Keratinocyte (primary cell): ENCODE measurements around the gene KDELR1.

ENCODE experiments used
- EZH2 ChIP-seq: IDR thresholded peaks from one replicate; pipeline ENCODE4 v1.6.1; 2012; ENCODE audit warnings: inconsistent platforms, mild to moderate bottlenecking, low read length, moderate library complexity
- TF ChIP-seq, protein P1 (sequence below), 3 experiments: IDR thresholded peaks in 1 of 3; conservative IDR thresholded peaks in 1 of 3; optimal IDR thresholded peaks in 1 of 3; 2 replicates in 2 of 3; 3 replicates in 1 of 3; pipeline versions ENCODE3 to v1.5.1; 2011; ENCODE audit warnings: low read length in 3 of 3, mild to moderate bottlenecking in 3 of 3, moderate library complexity in 2 of 3, control low read depth in 1 of 3, inconsistent platforms in 1 of 3; ENCODE audit not compliant: insufficient read depth in 2 of 3; ENCODE audit errors: extremely low read depth in 1 of 3

DNA sequence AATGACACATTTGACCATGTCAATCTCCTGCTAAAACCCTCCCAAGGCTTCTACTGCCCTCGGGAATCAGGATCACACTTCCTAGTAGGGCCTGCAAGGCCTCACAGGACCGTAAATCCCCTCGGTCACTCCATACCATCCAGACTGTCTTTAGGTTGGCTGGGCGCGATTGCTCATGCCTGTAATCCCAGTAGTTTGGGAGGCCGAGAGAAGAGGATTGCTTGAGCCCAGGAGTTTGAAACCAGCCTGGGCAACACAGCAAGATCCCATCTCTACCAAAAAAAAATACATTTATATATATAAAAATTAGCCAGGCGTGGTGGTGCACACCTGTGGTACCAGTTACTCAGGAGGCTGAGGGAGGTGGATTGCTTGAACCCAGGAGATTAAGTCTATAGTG is 42.6 kb downstream of the KDELR1 start:
- TF ChIP-seq, protein P1, sequence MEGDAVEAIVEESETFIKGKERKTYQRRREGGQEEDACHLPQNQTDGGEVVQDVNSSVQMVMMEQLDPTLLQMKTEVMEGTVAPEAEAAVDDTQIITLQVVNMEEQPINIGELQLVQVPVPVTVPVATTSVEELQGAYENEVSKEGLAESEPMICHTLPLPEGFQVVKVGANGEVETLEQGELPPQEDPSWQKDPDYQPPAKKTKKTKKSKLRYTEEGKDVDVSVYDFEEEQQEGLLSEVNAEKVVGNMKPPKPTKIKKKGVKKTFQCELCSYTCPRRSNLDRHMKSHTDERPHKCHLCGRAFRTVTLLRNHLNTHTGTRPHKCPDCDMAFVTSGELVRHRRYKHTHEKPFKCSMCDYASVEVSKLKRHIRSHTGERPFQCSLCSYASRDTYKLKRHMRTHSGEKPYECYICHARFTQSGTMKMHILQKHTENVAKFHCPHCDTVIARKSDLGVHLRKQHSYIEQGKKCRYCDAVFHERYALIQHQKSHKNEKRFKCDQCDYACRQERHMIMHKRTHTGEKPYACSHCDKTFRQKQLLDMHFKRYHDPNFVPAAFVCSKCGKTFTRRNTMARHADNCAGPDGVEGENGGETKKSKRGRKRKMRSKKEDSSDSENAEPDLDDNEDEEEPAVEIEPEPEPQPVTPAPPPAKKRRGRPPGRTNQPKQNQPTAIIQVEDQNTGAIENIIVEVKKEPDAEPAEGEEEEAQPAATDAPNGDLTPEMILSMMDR (optimal IDR thresholded peaks at IDR 0.05 in 1 of 3, IDR thresholded peaks at IDR 0.05 in 1 of 3, conservative IDR thresholded peaks at IDR 0.05 in 1 of 3; ENCODE audit: extremely low read depth in 1 of 3, insufficient read depth in 2 of 3, low read length in 3 of 3) = no peak
- no peak for TF ChIP-seq EZH2
